Activated CD8-positive, alpha-beta T cell treated with anti-CD3 and anti-CD28 coated beads for 36 hours (primary cell): Measurements from ENCODE around the gene CPNE2. TPM values are rescaled to one million over a fixed set of nuclear protein-coding genes. Genes with fewer than 3 reads are reported as not detected.

Source experiments
- ATAC-seq: fragments of 200-7000 bp; cut with Tn5 transposase; one replicate; pipeline ENCODE4 v1.10.0; 2021; ENCODE audit warnings: mild to moderate bottlenecking, moderate library complexity
- CTCF ChIA-PET: fragments of 350-600 bp; sonication (Branson Sonifier 250); formaldehyde crosslinking; loops from one replicate; lab custom pipeline; 2021; ENCODE audit warnings: antibody characterized with exemption; lab: Charles Lee
- POLR2A ChIA-PET: fragments of 350-600 bp; sonication (Branson Sonifier 250); formaldehyde crosslinking; loops from one replicate; lab custom pipeline; 2021; ENCODE audit warnings: antibody characterized with exemption; lab: Charles Lee
- DNase-seq: peaks from one replicate; pipeline ENCODE4 v3.0.0-alpha.2; 2020
- H3K27ac Mint-ChIP-seq: one replicate; pipeline ENCODE4 v1.8.0; 2021; ENCODE audit warnings: mild to moderate bottlenecking, mixed read lengths
- H3K27me3 Mint-ChIP-seq: one replicate; pipeline ENCODE4 v1.8.0; 2021; ENCODE audit warnings: mixed read lengths
- H3K36me3 Mint-ChIP-seq: one replicate; pipeline ENCODE4 v1.8.0; 2021; ENCODE audit warnings: low read depth, mixed read lengths
- H3K4me1 Mint-ChIP-seq: one replicate; pipeline ENCODE4 v1.8.0; 2021; ENCODE audit warnings: low read depth, mixed read lengths
- H3K4me3 Mint-ChIP-seq: one replicate; pipeline ENCODE4 v1.8.0; 2021; ENCODE audit warnings: mild to moderate bottlenecking, moderate library complexity, mixed read lengths
- H3K9me3 Mint-ChIP-seq: one replicate; pipeline ENCODE4 v1.8.0; 2021; ENCODE audit warnings: mixed read lengths
- CTCF ChIP-seq: fragments of 200-600 bp; IDR thresholded peaks from one replicate; pipeline ENCODE4 v1.8.0; 2022; ENCODE audit warnings: antibody characterized with exemption, mild to moderate bottlenecking
- intact Hi-C: fragments of 100-400 bp; cut with micrococcal nuclease; formaldehyde crosslinking; loops from one replicate; pipeline ENCODE4 v1.10.0; 2022
- total RNA-seq, 2 experiments: library from RNA; stranded (reverse); gene quantifications; one replicate each; pipeline ENCODE4 v1.2.3, GENCODE V29; 2021

CPNE2 gene
- total RNA-seq, 2 experiments from 2014 or later = 18.6 to 20.6 TPM

GRCh38 chr16:57167538-57167937 is 75.2 kb downstream of the CPNE2 start:
- intact Hi-C loops = no loop called here
- no peak overlapping the region for H3K4me3 Mint-ChIP-seq
- ATAC-seq (no peak), DNase-seq (no peak)
- peaks cover 41% of the 10 kb centered on the region for H3K36me3 Mint-ChIP-seq
- no peaks in the 10 kb centered on the region for H3K27me3 Mint-ChIP-seq
- POLR2A ChIA-PET = interaction anchor here (0.6 kb wide), 1 partner anchor 83 kb away, joined by 4 read pairs; no protein-coding TSS in a partner anchor
- H3K27ac Mint-ChIP-seq = no peak overlapping the region
- no peaks in the 10 kb centered on the region for H3K9me3 Mint-ChIP-seq
- TF ChIP-seq CTCF = no peak
- peaks cover 4% of the 10 kb centered on the region for H3K4me1 Mint-ChIP-seq
- CTCF ChIA-PET = interaction anchor here (0.7 to 6.3 kb wide), 13 partner anchors 9 to 204 kb away, joined by 3 to 92 read pairs (median 4); partner anchors contain the start of gene CPNE2

GRCh38 chr16:57167953-57168352 is 75.6 kb downstream of the CPNE2 start:
- H3K9me3 Mint-ChIP-seq = no peaks in the 10 kb centered on the region
- no peak overlapping the region for H3K27ac Mint-ChIP-seq
- no peaks in the 10 kb centered on the region for H3K27me3 Mint-ChIP-seq
- ChIA-PET CTCF (interaction anchor here (0.7 to 6.3 kb wide), 13 partner anchors 9 to 204 kb away, joined by 3 to 92 read pairs (median 4); partner anchors contain the start of gene CPNE2), POLR2A (interaction anchor here (0.6 kb wide), 1 partner anchor 83 kb away, joined by 4 read pairs; no protein-coding TSS in a partner anchor)
- H3K4me1 Mint-ChIP-seq = peaks cover 4% of the 10 kb centered on the region
- H3K36me3 Mint-ChIP-seq = peaks cover 39% of the 10 kb centered on the region
- ATAC-seq = peak; percentile 86
- H3K4me3 Mint-ChIP-seq = no peak overlapping the region
- DNase-seq = peak; percentile 16
- intact Hi-C loops = loop anchor here (2.0 kb wide), 1 partner anchor 83 kb away; no protein-coding TSS in a partner anchor
- TF ChIP-seq CTCF = peak; percentile 82

- Mint-ChIP-seq H3K27me3 (no peaks in the 10 kb centered on the region), H3K9me3 (no peaks in the 10 kb centered on the region), H3K4me3 (no peak overlapping the region), H3K36me3 (peaks cover 33% of the 10 kb centered on the region), H3K4me1 (peaks cover 4% of the 10 kb centered on the region), H3K27ac (no peak overlapping the region)
- POLR2A ChIA-PET = no interaction called here
- no peak for TF ChIP-seq CTCF
- intact Hi-C loops = loop anchor here (2.0 kb wide), 1 partner anchor 85 kb away; no protein-coding TSS in a partner anchor
- CTCF ChIA-PET = interaction anchor here (0.9 to 6.3 kb wide), 5 partner anchors 50 to 142 kb away, joined by 3 to 92 read pairs (median 3); partner anchors contain the start of gene CPNE2
- DNase-seq (no peak), ATAC-seq (no peak)
Measured at GRCh38 chr16:57169327-57169726, 76.9 kb downstream of the CPNE2 start.

GRCh38 chr16:57172721-57173290 is 80.4 kb downstream of the CPNE2 start:
- CTCF ChIA-PET = interaction anchor here (1.0 to 1.2 kb wide), 2 partner anchors 33 to 61 kb away, joined by 3 to 4 read pairs; no protein-coding TSS in a partner anchor
- intact Hi-C loops = no loop called here
- H3K4me1 Mint-ChIP-seq = no peaks in the 10 kb centered on the region
- ATAC-seq (no peak), DNase-seq (no peak)
- TF ChIP-seq CTCF = no peak
- H3K36me3 Mint-ChIP-seq = peaks cover 18% of the 10 kb centered on the region
- no peaks in the 10 kb centered on the region for H3K9me3 Mint-ChIP-seq
- H3K4me3 Mint-ChIP-seq = no peak overlapping the region
- no peaks in the 10 kb centered on the region for H3K27me3 Mint-ChIP-seq
- H3K27ac Mint-ChIP-seq = no peak overlapping the region
- POLR2A ChIA-PET = interaction anchor here (0.8 kb wide), 1 partner anchor 126 kb away, joined by 3 read pairs; no protein-coding TSS in a partner anchor

GRCh38 chr16:57175896-57176295 is 83.5 kb downstream of the CPNE2 start:
- DNase-seq (no peak), ATAC-seq (no peak)
- ChIA-PET CTCF (interaction anchor here (0.9 to 1.5 kb wide), 3 partner anchors 9 to 92 kb away, joined by 3 to 5 read pairs (median 4); no protein-coding TSS in a partner anchor), POLR2A (interaction anchor here (1.5 kb wide), 1 partner anchor 25 kb away, joined by 4 read pairs; no protein-coding TSS in a partner anchor)
- Mint-ChIP-seq H3K27me3 (no peaks in the 10 kb centered on the region), H3K4me3 (no peak overlapping the region), H3K9me3 (no peaks in the 10 kb centered on the region), H3K27ac (no peak overlapping the region), H3K4me1 (peaks cover 6% of the 10 kb centered on the region), H3K36me3 (peaks cover 11% of the 10 kb centered on the region)
- intact Hi-C loops = no loop called here
- no peak for TF ChIP-seq CTCF
